Measurements from ENCODE around the gene NONO. TPM values are rescaled to one million over a fixed set of nuclear protein-coding genes. Genes with fewer than 3 reads are reported as not detected.
"Not testable (repeated sequence)": the region's sequence is repeated elsewhere in the genome, so short reads cannot be mapped to it uniquely, and the experiment has no call there.

The NONO gene
- total RNA-seq, 2 experiments from 2014 or later: 490 to 531 TPM

DNA sequence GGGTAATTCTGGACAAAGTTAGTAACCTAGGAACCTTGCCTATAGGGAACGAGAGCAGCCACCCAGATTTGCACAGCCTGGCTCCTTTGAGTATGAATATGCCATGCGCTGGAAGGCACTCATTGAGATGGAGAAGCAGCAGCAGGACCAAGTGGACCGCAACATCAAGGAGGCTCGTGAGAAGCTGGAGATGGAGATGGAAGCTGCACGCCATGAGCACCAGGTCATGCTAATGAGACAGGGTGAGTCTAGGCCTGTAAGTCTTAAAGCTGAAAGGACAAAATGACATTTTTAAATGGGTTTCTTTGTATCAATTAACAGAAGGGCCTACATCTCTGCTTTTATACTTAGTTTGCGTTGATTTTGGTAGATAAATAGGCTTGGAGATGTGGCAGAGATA, 13.4 kb downstream of the NONO start:
- no peaks in the 10 kb centered on the region for H3K9me3 Mint-ChIP-seq
- intact Hi-C loops (cut with micrococcal nuclease): no loop called here
- H3K4me3 Mint-ChIP-seq: no peak overlapping the region
- peaks cover 6% of the 10 kb centered on the region for H3K4me1 Mint-ChIP-seq (ENCODE audit: low read depth)
- CTCF ChIA-PET: no interaction called here
- no peak for DNase-seq
- H3K27me3 Mint-ChIP-seq (ENCODE audit: low read depth): no peaks in the 10 kb centered on the region
- H3K36me3 Mint-ChIP-seq (ENCODE audit: low read depth): peaks cover 53% of the 10 kb centered on the region
- H3K27ac Mint-ChIP-seq: no peak overlapping the region

DNA sequence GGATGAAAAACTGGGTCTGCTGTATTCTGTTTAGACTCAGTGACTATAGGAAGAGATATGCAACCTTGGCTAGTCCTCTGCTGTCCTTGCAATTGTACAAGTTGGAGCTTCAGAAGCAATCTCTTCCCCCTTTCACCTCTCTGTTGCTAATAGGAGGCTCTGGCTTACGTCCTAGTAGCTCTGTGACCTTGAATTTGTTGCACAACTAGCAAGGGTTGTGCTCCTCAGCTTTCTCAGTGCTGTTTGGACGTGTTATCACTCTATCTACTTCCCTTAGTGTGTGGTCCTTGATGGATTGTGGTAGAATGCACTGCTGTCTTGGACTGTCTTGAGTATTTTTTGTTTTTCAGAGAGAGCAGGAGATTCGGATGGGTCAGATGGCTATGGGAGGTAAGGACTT, 14.7 kb downstream of the NONO start:
- CTCF ChIA-PET: no interaction called here
- intact Hi-C loops (cut with micrococcal nuclease): no loop called here
- H3K27ac Mint-ChIP-seq: no peak overlapping the region
- no peak overlapping the region for H3K4me3 Mint-ChIP-seq
- H3K36me3 Mint-ChIP-seq (ENCODE audit: low read depth): peaks cover 50% of the 10 kb centered on the region
- no peak for DNase-seq
- H3K9me3 Mint-ChIP-seq: no peaks in the 10 kb centered on the region
- peaks cover 18% of the 10 kb centered on the region for H3K4me1 Mint-ChIP-seq (ENCODE audit: low read depth)
- no peaks in the 10 kb centered on the region for H3K27me3 Mint-ChIP-seq (ENCODE audit: low read depth)

DNA sequence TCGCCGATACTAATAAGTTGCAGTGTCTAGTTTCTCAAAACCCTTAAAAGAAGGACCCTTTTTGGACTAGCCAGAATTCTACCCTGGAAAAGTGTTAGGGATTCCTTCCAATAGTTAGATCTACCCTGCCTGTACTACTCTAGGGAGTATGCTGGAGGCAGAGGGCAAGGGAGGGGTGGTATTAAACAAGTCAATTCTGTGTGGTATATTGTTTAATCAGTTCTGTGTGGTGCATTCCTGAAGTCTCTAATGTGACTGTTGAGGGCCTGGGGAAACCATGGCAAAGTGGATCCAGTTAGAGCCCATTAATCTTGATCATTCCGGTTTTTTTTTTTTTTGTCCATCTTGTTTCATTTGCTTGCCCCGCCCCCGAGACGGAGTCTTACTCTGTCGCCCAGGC, 16.6 kb downstream of the NONO start:
- H3K27me3 Mint-ChIP-seq (ENCODE audit: low read depth); DNase-seq; H3K4me3 Mint-ChIP-seq; CTCF ChIA-PET; H3K9me3 Mint-ChIP-seq; H3K27ac Mint-ChIP-seq: not testable (repeated sequence)
- H3K4me1 Mint-ChIP-seq (ENCODE audit: low read depth): peaks cover 18% of the 10 kb centered on the region
- H3K36me3 Mint-ChIP-seq (ENCODE audit: low read depth): peaks cover 53% of the 10 kb centered on the region
- intact Hi-C loops (cut with micrococcal nuclease): loop anchor here (2.0 kb wide), 1 partner anchor 15 kb away; no protein-coding TSS in a partner anchor

DNA sequence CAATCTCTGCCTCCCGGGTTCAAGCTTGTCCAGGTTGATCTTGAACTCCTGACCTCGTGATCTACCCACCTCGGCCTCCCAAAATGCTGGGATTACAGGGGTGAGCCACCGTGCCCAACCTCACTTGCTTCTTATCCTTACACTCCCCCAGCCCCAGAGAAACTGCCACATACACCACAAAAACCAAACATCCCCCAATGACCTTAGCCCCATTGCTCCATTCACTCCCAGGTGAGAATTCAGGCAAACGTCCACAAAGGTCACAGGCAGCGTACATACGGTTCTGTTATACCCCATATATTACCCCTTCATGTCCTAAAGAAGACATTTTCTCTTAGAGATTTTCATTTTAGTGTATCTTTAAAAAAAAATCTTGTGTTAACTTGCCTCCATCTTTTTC, 17.1 kb downstream of the NONO start:
- H3K36me3 Mint-ChIP-seq (ENCODE audit: low read depth): peaks cover 54% of the 10 kb centered on the region
- H3K4me3 Mint-ChIP-seq, CTCF ChIA-PET: not testable (repeated sequence)

GRCh38 chrX:71301195-71301924, 17.9 kb downstream of the NONO start, which contains the start of gene ITGB1BP2:
TSS of gene ITGB1BP2 (plus strand) at chrX:71301750. CDS start at chrX:71301807, 57 bp downstream.
- intact Hi-C loops (cut with micrococcal nuclease): loop anchor here (2.0 kb wide), 1 partner anchor 17 kb away; no protein-coding TSS in a partner anchor
- Mint-ChIP-seq H3K27ac (peak within 1 kb of the TSS; percentile 69), H3K27me3 (ENCODE audit: low read depth) (no peaks in the 10 kb centered on the region), H3K36me3 (ENCODE audit: low read depth) (peaks cover 51% of the 10 kb centered on the region), H3K9me3 (no peaks in the 10 kb centered on the region), H3K4me3 (no peak within 1 kb of the TSS), H3K4me1 (ENCODE audit: low read depth) (peaks cover 18% of the 10 kb centered on the region)
- DNase-seq: no peak
- CTCF ChIA-PET: no interaction called here

More for the DNA sequence above, 17.1 kb downstream of the NONO start:
- intact Hi-C loops (cut with micrococcal nuclease): loop anchor here (2.0 kb wide), 1 partner anchor 16 kb away; no protein-coding TSS in a partner anchor
- H3K9me3 Mint-ChIP-seq; H3K27me3 Mint-ChIP-seq (ENCODE audit: low read depth); H3K27ac Mint-ChIP-seq; DNase-seq: not testable (repeated sequence)
- H3K4me1 Mint-ChIP-seq (ENCODE audit: low read depth): peaks cover 18% of the 10 kb centered on the region

GRCh38 chrX:71302461-71303213, 19.2 kb downstream of the NONO start:
- CTCF ChIA-PET: interaction anchor here (0.6 kb wide), 1 partner anchor 82 kb away, joined by 4 read pairs; no protein-coding TSS in a partner anchor
- Mint-ChIP-seq H3K27ac (peak overlapping the region; percentile 69), H3K27me3 (ENCODE audit: low read depth) (no peaks in the 10 kb centered on the region), H3K36me3 (ENCODE audit: low read depth) (peaks cover 38% of the 10 kb centered on the region), H3K4me3 (no peak overlapping the region), H3K4me1 (ENCODE audit: low read depth) (peaks cover 18% of the 10 kb centered on the region), H3K9me3 (no peaks in the 10 kb centered on the region)
- DNase-seq: no peak
- intact Hi-C loops (cut with micrococcal nuclease): no loop called here

- Mint-ChIP-seq H3K36me3 (ENCODE audit: low read depth) (peaks cover 26% of the 10 kb centered on the region), H3K27ac (peak overlapping the region; percentile 24), H3K4me3 (no peak overlapping the region), H3K4me1 (ENCODE audit: low read depth) (peaks cover 18% of the 10 kb centered on the region), H3K27me3 (ENCODE audit: low read depth) (no peaks in the 10 kb centered on the region), H3K9me3 (no peaks in the 10 kb centered on the region)
- no peak for DNase-seq
- intact Hi-C loops (cut with micrococcal nuclease): no loop called here
- CTCF ChIA-PET: no interaction called here
These were observed 21.1 kb downstream of the NONO start for GRCh38 chrX:71304561-71304960.

DNA sequence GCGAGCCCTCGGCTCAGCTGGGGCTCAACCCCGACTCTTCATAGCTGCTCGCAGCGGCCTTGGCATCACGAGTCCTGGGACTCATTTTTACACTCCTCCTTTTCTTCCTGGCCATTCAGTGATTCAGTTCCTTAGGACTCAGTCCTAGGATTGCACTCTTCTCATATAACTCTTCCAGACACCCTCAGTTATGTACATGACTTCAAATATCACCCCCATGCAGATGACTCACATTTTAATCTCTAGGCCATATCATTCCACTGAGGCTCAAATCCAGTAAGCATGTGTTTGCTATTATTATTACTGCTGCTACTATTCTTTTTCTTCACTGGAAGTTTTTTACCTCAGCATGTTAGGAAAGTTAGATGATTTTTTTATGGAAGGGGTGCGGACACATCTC, 32.5 kb downstream of the NONO start:
- CTCF ChIA-PET: no interaction called here
- H3K4me3 Mint-ChIP-seq: no peak overlapping the region
- H3K9me3 Mint-ChIP-seq: no peaks in the 10 kb centered on the region
- H3K27ac Mint-ChIP-seq: no peak overlapping the region
- H3K4me1 Mint-ChIP-seq (ENCODE audit: low read depth): no peaks in the 10 kb centered on the region
- intact Hi-C loops (cut with micrococcal nuclease): no loop called here
- no peaks in the 10 kb centered on the region for H3K27me3 Mint-ChIP-seq (ENCODE audit: low read depth)
- H3K36me3 Mint-ChIP-seq (ENCODE audit: low read depth): peaks cover 3% of the 10 kb centered on the region
- no peak for DNase-seq

DNA sequence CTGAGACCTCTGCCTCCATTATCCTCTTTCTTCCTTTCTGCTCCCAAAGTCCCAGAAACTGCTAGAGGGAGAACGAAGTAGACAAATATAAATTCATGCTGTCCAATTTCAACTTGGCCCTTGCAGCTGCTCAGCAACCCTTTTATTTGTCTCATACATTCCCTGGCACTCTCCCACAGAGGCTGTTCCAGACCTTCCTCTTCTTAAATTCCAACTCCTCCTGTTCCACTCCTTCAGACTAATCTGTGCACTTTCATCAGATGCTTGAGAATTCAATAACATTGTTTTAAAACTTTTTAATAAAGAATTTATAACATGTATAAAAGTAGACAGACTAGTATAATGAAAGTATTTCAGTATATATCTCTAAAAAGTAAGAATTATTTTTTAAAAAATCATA, 33.5 kb downstream of the NONO start:
- H3K27ac Mint-ChIP-seq; DNase-seq; H3K27me3 Mint-ChIP-seq (ENCODE audit: low read depth); H3K4me3 Mint-ChIP-seq; CTCF ChIA-PET; intact Hi-C loops (cut with micrococcal nuclease); H3K4me1 Mint-ChIP-seq (ENCODE audit: low read depth); H3K9me3 Mint-ChIP-seq; H3K36me3 Mint-ChIP-seq (ENCODE audit: low read depth): not testable (repeated sequence)

DNA sequence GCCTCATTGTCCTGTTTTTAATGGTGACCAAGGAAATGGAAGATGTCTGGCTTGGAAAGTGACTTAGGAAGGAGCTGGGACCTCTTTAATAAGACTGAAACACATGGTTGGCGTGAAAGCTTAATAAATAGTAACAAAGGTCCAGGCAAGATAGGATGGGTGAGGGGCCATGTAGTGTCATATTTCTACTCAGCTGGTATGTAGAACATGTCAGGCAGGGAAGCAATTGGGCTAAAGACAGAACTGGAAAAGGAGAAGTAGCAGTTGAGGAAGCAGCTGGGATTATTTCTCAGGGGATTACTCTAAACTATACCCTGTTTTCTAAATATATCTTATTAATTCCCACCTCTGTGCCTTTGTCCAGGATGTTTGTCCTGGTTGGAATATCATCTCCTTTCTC, 36.7 kb downstream of the NONO start:
- no peak overlapping the region for H3K4me3 Mint-ChIP-seq
- H3K36me3 Mint-ChIP-seq (ENCODE audit: low read depth): peaks cover 14% of the 10 kb centered on the region
- CTCF ChIA-PET: no interaction called here
- H3K9me3 Mint-ChIP-seq: no peaks in the 10 kb centered on the region
- no peaks in the 10 kb centered on the region for H3K4me1 Mint-ChIP-seq (ENCODE audit: low read depth)
- intact Hi-C loops (cut with micrococcal nuclease): no loop called here
- H3K27ac Mint-ChIP-seq: no peak overlapping the region
- no peak for DNase-seq
- H3K27me3 Mint-ChIP-seq (ENCODE audit: low read depth): no peaks in the 10 kb centered on the region

- no peak overlapping the region for H3K4me3 Mint-ChIP-seq
- H3K27ac Mint-ChIP-seq: no peak overlapping the region
- intact Hi-C loops (cut with micrococcal nuclease): no loop called here
- CTCF ChIA-PET: interaction anchor here (0.7 kb wide), 1 partner anchor 233 kb away, joined by 3 read pairs; no protein-coding TSS in a partner anchor
- peaks cover 16% of the 10 kb centered on the region for H3K36me3 Mint-ChIP-seq (ENCODE audit: low read depth)
- H3K27me3 Mint-ChIP-seq (ENCODE audit: low read depth): no peaks in the 10 kb centered on the region
- peaks cover 2% of the 10 kb centered on the region for H3K9me3 Mint-ChIP-seq
- no peak for DNase-seq
- H3K4me1 Mint-ChIP-seq (ENCODE audit: low read depth): no peaks in the 10 kb centered on the region
These were observed 38.3 kb downstream of the NONO start for GRCh38 chrX:71321731-71322130.

DNA sequence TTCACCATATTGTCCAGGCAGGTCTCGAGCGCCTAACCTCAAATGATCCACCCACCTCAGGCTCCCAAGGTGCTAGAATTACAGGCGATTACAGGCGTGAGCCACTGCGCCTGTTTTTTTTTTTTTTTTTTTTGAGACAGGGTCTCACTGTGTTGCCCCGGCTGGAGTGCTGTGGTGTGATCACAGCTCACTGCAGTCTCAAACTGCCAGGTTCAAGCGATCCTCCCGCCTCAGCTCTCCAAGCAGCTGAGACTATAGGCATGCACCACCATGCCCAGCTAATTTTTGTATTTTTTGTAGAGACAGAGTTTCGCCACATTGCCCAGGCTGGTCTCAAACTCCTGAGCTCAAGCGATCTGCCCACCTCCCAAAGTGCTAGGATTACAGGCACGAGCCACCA, 41.0 kb downstream of the NONO start:
- H3K27me3 Mint-ChIP-seq (ENCODE audit: low read depth); intact Hi-C loops (cut with micrococcal nuclease): not testable (repeated sequence)
- CTCF ChIA-PET: interaction anchor here (1.1 kb wide), 1 partner anchor 24 kb away, joined by 3 read pairs; no protein-coding TSS in a partner anchor

More for the DNA sequence above, 41.0 kb downstream of the NONO start:
- not testable (repeated sequence) for H3K4me1 Mint-ChIP-seq (ENCODE audit: low read depth); H3K9me3 Mint-ChIP-seq; DNase-seq; H3K4me3 Mint-ChIP-seq; H3K27ac Mint-ChIP-seq
- peaks cover 23% of the 10 kb centered on the region for H3K36me3 Mint-ChIP-seq (ENCODE audit: low read depth)
